NCI-H2171 (cell line): ENCODE data around the gene RNF220.

Experiments used
- DNase-seq: peaks from one replicate; lab custom pipeline; 2025; lab: John Stamatoyannopoulos, UW

The RNF220 gene

DNA sequence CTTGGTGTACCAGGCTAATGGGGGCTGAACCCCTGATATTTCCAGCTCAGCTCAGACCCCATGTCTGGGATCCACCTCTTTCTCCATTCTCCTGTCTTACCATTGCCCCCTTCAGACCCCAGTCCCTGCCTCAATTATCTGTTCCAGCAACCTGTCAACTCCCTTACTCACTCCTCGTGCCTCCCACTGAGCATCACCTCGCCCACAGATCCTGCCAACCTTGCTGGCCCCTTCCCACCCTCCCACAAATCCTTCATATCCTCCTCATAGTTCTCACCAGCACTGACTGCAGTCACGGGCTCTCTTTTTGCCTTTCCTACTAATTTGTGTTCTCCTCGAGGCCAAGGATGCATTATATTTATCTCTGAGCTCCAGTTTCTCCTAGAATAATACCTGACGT is 206.4 kb downstream of the RNF220 start:
- DNase-seq, result no peak

DNA sequence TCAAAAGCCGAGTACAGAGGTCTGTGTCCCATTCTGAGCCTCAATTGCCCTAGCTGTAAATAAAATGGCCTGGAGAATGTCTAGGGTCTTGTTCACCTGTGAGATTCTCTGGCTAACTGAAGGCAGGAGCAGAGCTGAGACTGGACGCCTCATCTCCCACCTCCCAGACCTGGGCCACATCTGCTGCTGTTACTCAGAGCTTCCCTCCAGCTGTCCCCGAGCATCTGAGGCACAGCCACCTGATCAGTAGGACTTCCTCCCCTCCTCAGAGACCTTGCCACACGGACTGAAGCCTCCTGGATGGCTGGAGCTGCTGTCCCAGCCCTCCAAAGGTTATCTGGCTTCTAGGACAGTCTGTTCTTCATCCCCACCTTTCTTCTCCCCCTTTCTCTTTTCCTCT is 206.8 kb downstream of the RNF220 start:
- DNase-seq, result no peak

DNA sequence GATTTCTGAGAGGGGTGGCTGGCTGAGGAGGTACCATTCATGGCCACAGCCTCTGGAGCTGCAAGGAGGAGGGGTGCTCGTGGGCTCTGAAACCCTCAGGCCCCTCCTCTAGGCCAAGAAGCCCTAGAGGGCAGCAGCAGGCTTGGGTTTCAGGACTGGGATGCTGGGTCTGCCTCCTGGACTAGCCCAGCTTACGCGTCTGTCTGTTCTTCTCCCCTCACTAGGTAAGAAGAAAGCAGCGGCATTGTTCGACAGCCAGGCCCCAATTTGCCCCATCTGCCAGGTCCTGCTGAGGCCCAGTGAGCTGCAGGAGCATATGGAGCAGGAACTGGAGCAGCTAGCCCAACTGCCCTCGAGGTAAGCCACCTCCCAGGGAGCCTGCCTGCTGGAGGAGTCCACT is 208.9 kb downstream of the RNF220 start:
- no peak for DNase-seq

DNA sequence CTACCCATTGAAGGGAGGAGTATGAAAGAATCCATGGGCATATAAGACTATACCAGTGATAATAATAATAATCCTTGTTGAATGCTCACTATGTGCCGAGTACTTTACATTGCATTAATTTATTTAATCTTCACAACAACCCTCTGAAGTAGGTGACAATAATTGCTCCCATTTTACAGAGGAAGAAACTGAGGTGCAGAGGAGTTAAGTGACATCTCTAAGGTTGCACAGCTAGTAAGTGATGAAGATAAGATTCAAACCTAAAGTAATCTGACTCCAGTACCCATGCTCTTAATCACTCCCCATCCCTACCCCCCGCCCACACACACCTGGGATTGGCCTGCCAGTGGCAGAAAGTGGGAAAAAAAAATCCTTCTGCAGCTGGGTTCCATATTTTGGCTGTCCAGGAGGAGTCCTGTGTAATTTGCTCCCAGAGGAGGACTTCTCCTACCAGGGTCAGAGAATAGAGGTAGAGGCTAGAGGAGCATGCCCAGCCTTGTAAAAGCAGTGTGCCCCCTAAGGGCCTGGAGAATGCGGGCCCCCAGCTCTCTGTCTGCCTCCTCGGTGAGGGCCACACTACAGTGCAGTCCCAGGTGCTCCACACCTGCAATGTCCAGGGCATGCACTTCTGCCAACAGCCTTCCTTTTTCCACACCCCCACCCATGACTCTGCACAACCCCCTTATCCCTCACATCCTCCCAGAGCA is 211.4 kb downstream of the RNF220 start:
- no peak for DNase-seq

DNA sequence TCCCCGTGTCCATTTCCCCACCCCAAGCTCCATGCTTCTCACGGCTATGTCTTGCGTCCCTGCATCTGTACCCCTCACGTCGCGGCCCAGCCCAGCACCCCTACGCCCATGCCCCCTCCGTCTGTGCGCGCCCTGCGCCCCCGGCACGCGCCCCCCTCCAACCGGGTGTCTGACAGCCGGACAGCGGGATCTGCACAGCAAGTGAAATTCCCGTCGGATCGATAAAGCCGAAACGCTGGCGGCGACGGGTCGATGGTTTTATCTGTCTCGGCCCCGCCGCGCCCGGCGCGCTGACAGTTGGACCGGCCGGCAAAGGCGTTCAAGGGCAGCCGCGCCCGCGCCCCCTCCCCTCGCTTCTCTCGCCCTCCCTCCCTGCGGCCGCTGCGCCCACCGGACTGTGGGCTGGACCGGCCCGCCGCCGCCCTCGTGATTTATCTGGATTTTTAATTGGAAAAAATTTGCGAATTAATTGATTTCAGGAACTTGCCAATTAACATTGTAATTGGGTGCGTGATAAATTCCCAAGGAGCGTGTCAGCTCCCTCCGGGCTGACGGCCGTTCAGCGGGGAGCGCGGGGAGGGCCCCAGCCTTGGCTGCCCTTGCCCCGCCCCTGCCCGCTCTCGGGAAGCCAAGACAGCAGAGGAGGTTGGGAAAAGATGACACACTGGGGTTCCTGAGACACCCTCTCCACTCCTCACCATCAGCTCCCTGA is 212.1 kb downstream of the RNF220 start:
- no peak for DNase-seq

DNA sequence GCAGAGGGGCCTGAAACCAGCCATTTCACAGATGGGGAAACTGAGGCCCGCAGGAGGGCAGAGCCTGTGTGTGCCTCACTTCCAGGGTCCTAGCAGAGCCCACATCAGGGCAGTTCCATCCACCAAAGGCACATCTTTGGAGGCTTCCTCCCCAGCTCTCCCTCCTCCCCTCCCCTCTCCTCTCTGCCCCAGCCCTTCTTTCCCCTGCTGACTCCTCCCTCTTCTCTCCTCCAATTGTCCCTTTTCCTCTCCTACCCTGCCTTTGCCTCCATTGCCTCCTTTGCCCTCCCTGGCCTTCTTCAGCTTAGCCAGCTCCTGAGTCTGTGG is 212.6 kb downstream of the RNF220 start:
- DNase-seq, result no peak

DNA sequence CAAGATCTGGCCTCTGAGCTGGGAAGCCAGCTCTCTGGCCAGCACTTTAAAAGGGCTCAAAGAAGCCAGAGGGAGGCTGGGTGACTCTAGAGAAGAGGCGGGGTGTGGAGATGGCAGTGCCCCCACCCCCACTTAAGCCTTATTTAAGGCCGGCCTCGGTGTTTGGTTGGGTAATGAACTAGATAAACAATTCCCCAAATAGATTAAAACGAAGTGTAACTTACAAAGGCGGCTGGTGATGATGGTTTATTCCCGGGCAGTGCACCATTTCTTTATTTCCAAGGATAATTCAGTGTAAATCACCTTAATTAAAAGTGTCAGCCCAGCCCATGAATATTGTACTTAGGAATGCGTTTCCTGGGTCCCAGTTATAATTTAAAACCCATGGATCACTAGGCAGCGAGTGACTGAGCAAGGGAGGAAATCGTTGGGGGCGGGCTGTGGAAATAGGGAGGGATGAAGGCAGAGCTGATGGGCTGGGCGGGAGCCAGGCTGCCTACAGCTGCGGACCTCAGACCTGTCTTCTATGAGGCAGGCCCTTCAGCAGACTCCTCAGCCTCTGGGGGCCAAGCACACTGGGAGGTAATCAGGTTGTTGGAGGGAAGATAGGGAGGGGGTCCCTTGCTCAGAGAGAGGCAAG is 214.3 kb downstream of the RNF220 start:
- DNase-seq, result no peak

DNA sequence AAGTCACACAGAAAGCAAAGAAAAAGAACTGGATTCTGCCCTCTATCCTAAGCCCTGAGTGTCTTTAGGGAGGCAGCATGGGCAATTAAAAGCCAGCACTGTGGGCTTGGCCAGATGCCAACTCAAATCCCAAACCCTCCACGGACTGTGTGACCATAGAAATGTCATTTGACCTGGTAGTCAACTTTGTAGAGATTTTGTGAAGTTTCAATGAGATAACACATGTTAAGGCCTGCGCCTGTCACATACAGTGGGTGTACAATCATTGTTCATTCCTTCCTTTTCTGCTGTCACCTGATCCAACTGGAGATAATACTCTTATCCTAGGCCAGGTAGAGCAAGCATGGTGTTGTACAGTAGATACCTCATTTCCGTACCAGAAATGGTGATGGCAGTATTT is 215.0 kb downstream of the RNF220 start:
- DNase-seq, result no peak

DNA sequence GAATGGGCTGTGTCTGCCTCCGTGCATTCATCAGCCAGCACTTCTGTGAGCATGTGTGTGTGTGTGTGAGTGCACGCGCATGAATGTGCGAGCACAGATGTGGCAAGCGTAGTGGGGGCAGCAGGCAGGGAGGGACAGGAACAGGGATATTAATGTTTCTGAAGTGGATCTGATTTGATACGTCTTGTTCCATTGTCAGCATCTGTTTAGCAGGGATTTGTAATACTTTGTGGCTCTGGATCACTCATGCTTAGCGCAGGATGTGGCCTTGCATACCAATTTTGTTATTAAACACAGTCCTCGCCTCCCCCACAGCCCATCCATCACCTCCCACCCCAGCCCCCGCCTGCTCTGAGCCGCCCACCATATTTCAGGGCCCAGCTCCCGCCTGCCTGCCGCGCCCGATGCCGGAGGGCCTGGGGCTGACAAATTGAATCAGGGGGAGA is 216.8 kb downstream of the RNF220 start:
- no peak for DNase-seq

DNA sequence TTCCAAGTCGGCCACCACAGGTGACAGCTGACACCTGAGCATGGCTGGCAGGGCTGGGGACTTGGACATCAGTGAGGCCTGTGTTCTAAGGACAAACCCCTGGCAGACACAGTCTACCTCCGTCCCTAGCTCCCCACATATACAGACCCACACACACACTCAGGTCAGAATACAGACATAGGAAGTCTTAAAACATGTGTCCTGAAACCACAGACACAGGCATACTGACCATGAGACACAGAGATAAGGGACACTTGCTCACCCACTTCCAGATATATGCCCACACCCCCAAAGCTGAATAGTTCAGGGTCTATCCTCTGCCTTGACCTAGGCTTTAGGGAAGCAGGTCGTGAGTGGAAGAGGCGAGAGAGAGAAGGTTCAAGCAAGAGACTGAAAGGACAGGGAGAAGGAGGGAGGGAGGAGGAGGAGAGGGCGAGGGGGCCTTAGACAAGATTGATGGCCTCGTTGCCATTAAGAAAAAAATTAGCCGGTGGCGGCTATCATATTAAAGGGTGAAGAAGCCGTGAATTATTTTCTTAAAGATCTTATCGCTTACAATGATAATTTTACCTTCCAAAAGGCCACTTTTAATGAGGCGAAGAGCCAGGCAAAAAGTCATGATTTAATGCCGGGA is 219.3 kb downstream of the RNF220 start:
- no peak for DNase-seq

DNA sequence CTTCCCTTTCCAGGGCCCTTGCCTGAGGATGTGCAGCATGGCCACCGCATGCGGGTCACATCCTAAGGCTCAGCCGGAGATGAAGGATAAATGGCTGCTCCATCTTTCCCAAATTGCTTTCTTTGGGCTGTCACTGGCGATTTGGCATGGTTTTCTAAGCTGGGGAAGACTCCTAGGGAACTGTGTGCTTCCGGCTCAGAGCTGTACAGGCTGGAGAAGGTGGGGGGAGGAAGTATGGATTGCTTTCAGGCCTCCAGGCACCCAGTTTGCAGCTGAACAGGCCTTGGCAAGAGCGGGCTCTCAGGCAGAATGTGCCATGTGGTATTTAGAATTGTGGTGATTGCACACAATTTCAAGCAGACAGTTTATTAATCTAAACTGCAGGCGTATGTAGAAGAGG is 220.3 kb downstream of the RNF220 start:
- DNase-seq, result no peak

DNA sequence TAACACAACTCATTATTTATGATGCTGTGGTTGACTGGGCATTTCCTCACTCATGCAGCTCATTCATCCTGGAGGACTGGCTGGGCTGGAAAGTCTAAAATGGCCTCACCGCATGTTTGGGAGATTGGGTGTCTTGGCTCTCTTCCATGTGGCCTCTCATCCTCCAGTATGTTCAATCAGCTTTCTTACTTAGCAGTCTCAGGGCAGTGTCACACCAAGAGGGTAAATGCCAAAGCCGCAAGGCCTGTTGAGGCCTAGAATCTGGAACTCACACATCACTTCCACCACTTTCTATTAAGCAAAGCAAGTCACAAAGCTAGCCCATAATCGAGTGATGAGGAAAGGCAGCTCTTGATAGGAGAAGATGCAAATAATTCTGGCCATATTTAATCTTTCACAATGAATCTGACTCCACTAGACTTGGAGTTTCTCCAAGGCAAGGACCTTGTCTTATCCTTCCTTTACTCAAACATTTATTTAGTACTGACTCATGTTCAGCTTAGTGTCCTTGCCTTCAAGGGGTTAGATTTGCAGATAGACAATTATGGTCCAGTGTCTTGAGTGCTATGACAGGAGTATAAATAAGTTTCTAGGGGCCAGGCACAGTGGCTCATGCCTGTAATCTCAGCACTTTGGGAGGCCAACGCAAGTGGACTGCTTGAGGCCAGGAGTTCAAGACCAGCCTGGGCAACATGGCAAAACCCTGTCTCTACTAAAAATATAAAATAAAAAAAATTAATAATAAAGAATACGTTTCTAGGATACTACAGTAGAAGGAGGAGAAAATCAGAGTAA is 224.1 kb downstream of the RNF220 start:
- no peak for DNase-seq

DNA sequence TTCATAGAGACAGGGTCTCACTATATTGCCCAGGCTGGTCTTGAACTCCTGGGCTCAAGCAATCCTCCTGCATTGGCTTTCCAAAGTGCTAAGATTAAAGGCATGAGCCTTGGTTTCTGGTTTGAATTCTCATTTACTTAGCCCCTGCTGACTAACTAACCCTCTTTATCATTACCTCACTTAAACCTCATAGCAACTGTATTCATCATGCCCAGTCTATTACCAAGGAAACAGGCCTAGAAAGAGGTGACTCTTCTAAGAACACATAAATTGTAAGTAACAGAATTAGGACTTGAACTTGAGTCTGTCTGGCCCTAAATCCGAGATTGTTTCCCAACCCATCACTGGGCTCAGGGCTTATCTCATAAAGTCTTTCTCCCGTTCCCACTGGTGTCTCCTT is 225.1 kb downstream of the RNF220 start:
- no peak for DNase-seq

DNA sequence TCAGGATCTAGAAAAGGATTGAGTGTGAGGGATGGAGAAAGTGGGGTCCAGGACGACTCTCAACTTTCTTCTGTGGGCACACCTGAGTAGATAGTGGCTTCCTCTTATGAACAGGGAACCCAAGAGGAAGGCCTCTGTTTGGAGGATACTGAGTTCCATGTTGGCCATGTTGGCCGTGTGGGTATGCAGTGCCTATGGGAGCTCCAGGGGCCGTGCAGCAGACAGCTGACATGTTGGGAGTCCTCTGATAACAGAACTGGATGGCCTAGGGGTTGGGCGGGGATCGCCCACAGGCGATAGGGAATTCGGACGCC is 226.2 kb downstream of the RNF220 start:
- DNase-seq, result no peak

DNA sequence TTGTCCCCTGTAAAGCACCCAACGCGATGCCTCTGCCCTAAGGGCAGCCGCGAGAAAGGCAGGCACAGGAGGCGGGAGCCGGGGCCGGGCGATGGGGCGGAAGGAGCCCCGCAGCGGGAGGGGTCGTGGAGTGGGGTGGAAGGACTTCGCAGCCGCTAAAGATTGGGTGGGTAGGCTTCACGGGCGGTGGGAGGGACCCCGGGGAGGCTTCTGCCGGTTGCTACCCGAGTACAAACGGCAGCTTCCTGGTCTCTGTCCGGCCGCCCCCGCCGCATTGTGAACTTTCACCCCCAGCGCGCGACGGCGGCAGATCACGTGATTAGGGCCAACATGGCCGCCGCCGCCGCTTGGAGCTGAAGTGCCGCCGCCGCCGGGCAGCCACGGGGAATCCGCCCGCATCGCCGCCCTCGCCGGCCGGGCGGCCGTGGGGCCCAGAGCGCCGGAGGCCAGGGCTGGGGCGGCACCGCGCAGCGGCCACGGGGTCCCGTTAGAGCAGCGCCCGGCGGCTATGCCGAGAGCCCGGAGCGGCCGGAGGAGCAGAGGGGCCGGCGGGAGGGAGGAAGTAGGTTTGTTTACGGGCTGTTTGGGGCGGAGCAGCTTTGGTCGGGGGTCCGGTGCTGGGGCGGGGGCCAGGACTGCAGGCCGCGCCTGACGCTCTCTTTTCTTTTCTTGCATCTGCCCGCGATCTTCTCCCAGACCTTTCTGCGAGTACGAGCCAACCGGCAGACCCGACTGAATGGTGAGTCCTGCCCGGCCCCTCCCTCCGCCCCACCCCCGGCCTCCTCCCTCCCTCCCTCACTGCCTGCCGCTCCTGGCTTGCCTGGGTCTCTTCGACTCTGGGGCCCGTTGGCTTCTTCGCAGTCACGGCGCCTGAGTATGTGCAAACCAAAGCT is 226.8 kb downstream of the RNF220 start:
- DNase-seq, result peak; percentile 86

DNA sequence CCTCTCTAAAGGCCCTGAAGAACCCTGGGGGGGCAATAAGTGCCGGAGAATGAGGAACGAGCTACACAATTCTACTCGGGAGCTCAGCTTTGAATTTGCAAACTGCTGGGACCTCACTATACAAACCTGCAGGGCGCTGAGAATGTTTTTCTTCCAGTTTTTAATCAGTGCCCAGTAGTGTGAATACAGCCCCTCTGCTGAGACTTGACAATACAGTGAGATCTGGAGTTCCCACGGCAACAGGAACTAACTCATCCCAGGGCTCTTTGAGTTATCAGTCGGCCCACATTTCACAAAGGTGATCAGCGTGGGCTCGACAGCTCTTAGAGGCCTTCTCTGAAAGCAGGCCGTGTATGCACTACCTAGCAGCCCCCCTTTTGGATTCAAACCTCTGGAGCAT is 227.5 kb downstream of the RNF220 start:
- no peak for DNase-seq

DNA sequence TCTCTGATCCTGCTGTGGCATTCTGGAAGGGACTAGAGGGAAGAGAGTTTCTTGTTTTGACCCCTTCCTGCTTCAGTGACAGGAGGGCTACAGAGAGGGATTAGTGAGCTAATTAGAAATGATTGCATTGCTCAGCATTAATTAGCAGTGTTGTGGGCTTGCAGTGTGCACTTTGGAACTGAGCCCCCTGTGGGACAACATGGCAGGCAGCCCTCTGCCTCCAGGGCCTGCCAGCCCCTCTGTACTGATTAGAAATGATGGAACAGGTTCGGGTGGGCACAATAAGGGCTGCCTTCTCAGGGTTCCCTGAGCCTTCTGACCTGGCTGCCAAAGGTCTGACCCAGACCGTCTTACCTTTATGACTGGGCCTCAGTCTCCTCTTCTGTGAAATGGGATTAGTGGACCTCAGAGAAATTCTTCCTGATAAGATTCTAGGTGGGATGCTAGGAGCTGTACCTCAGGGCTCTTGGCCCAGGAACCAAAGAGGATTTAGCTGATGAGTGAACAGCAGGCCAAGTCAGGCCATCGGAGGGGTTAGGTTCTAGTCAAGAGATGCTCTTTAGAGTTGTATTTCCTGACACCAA is 229.6 kb downstream of the RNF220 start:
- DNase-seq, result no peak

DNA sequence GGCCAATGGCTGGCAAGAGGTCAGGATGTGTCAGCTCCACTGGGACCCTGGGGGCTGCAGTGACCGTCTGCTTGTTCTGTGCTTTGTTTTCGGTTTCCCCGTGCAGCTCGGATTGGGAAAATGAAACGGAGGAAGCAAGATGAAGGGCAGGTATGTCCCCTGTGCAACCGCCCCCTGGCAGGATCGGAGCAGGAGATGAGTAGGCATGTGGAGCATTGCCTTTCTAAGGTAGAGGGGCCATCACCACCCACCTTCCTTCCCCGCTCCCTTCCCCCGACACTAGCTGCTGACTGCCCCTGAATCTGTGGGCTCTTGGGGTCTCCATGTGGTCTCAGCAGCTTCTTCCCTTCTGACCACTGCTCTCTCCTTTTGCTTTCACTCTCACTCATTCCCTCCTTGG is 230.4 kb downstream of the RNF220 start:
- DNase-seq, result no peak

DNA sequence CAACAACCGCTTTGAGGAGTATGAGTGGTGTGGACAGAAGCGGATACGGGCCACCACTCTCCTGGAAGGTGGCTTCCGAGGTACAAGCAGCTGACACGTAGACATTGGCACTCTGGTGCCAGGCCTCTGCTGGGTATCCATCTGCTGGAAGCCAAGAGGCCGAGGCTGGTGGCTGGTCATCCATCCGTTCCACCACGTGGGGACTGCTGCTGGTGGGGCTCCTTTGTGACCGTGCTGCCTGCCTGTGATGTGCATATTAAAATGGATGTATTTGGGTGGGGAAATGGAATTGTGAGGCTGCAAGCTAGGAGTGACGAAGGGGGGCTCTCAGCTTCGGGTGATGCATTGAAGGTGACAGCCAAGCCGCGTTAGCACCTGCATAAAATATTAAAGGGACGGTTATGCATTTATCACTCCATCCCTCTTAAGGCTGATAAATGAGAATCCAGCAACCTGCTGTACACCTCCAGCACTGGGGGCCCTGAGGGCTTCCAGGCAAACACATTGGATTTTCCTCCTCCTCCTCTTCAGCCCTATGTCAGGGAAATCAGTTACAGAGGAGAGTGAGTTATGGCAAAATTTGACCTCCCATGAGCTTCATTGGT is 231.1 kb downstream of the RNF220 start:
- no peak for DNase-seq
